Upper lobe of left lung (tissue), 6 donors: Measurements from ENCODE around the gene TMEM221. TPM values are rescaled to one million over a fixed set of nuclear protein-coding genes. Genes with fewer than 3 reads are reported as not detected.
A peak's percentile ranks its signal among the peaks of the same experiment; 100 is the strongest.

Source experiments
- ATAC-seq, 2 donors: fragments of 200-7000 bp; cut with Tn5 transposase; one replicate each; pipeline ENCODE4 v1.9.1; 2022; ENCODE audit warnings: mild to moderate bottlenecking in 2 of 2, moderate library complexity in 2 of 2; ENCODE audit not compliant: low FRiP score in 2 of 2
- DNase-seq, 2 donors: peaks; one replicate each; pipeline ENCODE4 v3.0.0-alpha.2; 2019 to 2020
- H3K27ac ChIP-seq, 4 donors: fragments of 200-600 bp; sonication (generic); one replicate each; pipeline ENCODE4 v1.5.1; 2016 to 2019
- H3K27me3 ChIP-seq, 4 donors: fragments of 200-600 bp; sonication (generic); one replicate each; pipeline ENCODE4 v1.5.1; 2017 to 2019
- H3K36me3 ChIP-seq, 4 donors: fragments of 200-600 bp; sonication (generic); one replicate each; pipeline ENCODE4 v1.5.1; 2016 to 2019
- H3K4me1 ChIP-seq, 4 donors: fragments of 200-600 bp; sonication (generic); one replicate each; pipeline ENCODE4 v1.5.1; 2018 to 2019
- H3K4me3 ChIP-seq, 4 donors: fragments of 200-600 bp; sonication (generic); one replicate each; pipeline ENCODE4 v1.5.1; 2017 to 2019; ENCODE audit warnings: mild to moderate bottlenecking in 2 of 4, moderate library complexity in 1 of 4
- H3K9me3 ChIP-seq, 4 donors: fragments of 200-600 bp; sonication (generic); one replicate each; pipeline ENCODE4 v1.5.1; 2018 to 2019
- CTCF ChIP-seq, 6 experiments: fragments of 450-650 bp in 4 of 6; fragments of 200-600 bp in 2 of 6; sonication (generic) in 2 of 6; IDR thresholded peaks; one replicate each; pipeline ENCODE4 v1.5.1; 2016 to 2019; ENCODE audit warnings: antibody characterized with exemption in 6 of 6
- EP300 ChIP-seq, 4 donors: sonication (generic); formaldehyde crosslinking; IDR thresholded peaks; one replicate each; pipeline ENCODE4 v1.5.1; 2017; ENCODE audit warnings: antibody characterized with exemption in 4 of 4, control low read depth in 2 of 4
- POLR2A ChIP-seq, 4 donors: fragments of 450-650 bp; IDR thresholded peaks; one replicate each; pipeline ENCODE4 v1.5.1; 2016 to 2017; ENCODE audit warnings: antibody characterized with exemption in 4 of 4, mild to moderate bottlenecking in 2 of 4
- POLR2AphosphoS5 ChIP-seq, 2 donors: sonication (generic); formaldehyde crosslinking; IDR thresholded peaks; one replicate each; pipeline ENCODE4 v1.5.1; 2017; ENCODE audit warnings: antibody characterized with exemption in 2 of 2
- WGBS, 2 donors: methylation state at CpG; one replicate each; pipeline ENCODE4 v1.1.5; 2017 to 2018; 5-methylcytosine and 5-hydroxymethylcytosine counted together
- total RNA-seq, 6 donors: library from RNA; depleted of rRNA in 4 of 6; stranded (reverse); fragments of >200 nt in 4 of 6; gene quantifications; one replicate each; pipeline versions ENCODE4 v1.1.0 to v1.2.1, GENCODE V29; 2016 to 2021
- donor health status: DM: no; HTN: no; CAD: no; lungs with moderate emphysema.
- donor health status: DM: no; HTN: yes; CAD: no; lungs with severe emphysema.

TMEM221 gene
- total RNA-seq, 6 donors from 2014 or later, result 0.14 TPM; not detected in 5

GRCh38 chr19:17473041-17473440 is 24.6 kb upstream of the TMEM221 start:
- TF ChIP-seq POLR2AphosphoS5 (IDR thresholded peaks at IDR 0.05) (no peak), CTCF (IDR thresholded peaks at IDR 0.05) (no peak), POLR2A (IDR thresholded peaks at IDR 0.05) (no peak), EP300 (IDR thresholded peaks at IDR 0.05) (no peak)
- H3K27me3 ChIP-seq, result no peaks in the 10 kb centered on the region
- no peaks in the 10 kb centered on the region for H3K36me3 ChIP-seq
- DNase-seq, result peak in 1 of 2 donors; percentile 35
- no peak for ATAC-seq
- WGBS, 2 donors, result 70 to 86% methylated on average over 9 of the region's 9 CpGs
- H3K9me3 ChIP-seq, result no peaks in the 10 kb centered on the region
- peak overlapping the region in 2 of 4 donors; percentile 18 to 57 for H3K27ac ChIP-seq
- peaks cover 32 to 59% (median 41%) of the 10 kb centered on the region in 4 donors for H3K4me1 ChIP-seq
- no peak overlapping the region for H3K4me3 ChIP-seq

GRCh38 chr19:17471410-17472125 is 23.1 kb upstream of the TMEM221 start:
- WGBS, 2 donors, result 68 to 74% methylated on average over 9 to 12 of the region's 12 CpGs
- no peak for TF ChIP-seq CTCF (IDR thresholded peaks at IDR 0.05)
- no peak for TF ChIP-seq EP300 (IDR thresholded peaks at IDR 0.05)
- TF ChIP-seq POLR2A (IDR thresholded peaks at IDR 0.05), result no peak
- no peak for TF ChIP-seq POLR2AphosphoS5 (IDR thresholded peaks at IDR 0.05)
- H3K36me3 ChIP-seq, result no peaks in the 10 kb centered on the region
- DNase-seq, result peak in 1 of 2 donors; percentile 62
- peak overlapping the region in 1 of 4 donors; percentile 87 for H3K27ac ChIP-seq
- ATAC-seq, result no peak
- peaks cover 32 to 65% (median 41%) of the 10 kb centered on the region in 4 donors for H3K4me1 ChIP-seq
- no peaks in the 10 kb centered on the region for H3K9me3 ChIP-seq
- no peaks in the 10 kb centered on the region for H3K27me3 ChIP-seq
- peak overlapping the region in 3 of 4 donors; percentile 91 to 98 (median 97) for H3K4me3 ChIP-seq

GRCh38 chr19:17470068-17470841 is 21.8 kb upstream of the TMEM221 start, which contains the start of gene SLC27A1:
SLC27A1 (plus strand) TSS chr19:17470524; CDS start chr19:17470541, 17 bp downstream.
- no peaks in the 10 kb centered on the region for H3K27me3 ChIP-seq
- peaks cover 27 to 61% (median 35%) of the 10 kb centered on the region in 4 donors for H3K4me1 ChIP-seq
- H3K36me3 ChIP-seq, result no peaks in the 10 kb centered on the region
- H3K9me3 ChIP-seq, result no peaks in the 10 kb centered on the region
- H3K4me3 ChIP-seq, result peak within 1 kb of the TSS; percentile 91 to 98 (median 96)
- H3K27ac ChIP-seq, result peak within 1 kb of the TSS; percentile 70 to 90 (median 86)
- ATAC-seq (peak; percentile 96 to 97), DNase-seq (peak; percentile 97 to 99)
- 0 to 2% methylated on average over 15 to 33 of the region's 67 CpGs for WGBS, 2 donors
- TF ChIP-seq POLR2A (IDR thresholded peaks at IDR 0.05), result peak in 1 of 4 donors; percentile 71
- TF ChIP-seq CTCF (IDR thresholded peaks at IDR 0.05), result no peak
- TF ChIP-seq EP300 (IDR thresholded peaks at IDR 0.05), result no peak
- TF ChIP-seq POLR2AphosphoS5 (IDR thresholded peaks at IDR 0.05), result peak in 1 of 2 donors; percentile 32

GRCh38 chr19:17469481-17470067 is 21.1 kb upstream of the TMEM221 start:
- 0 to 2% methylated on average over 4 to 20 of the region's 31 CpGs for WGBS, 2 donors
- TF ChIP-seq POLR2AphosphoS5 (IDR thresholded peaks at IDR 0.05) (no peak), EP300 (IDR thresholded peaks at IDR 0.05) (peak in 1 of 4 donors; percentile 14), CTCF (IDR thresholded peaks at IDR 0.05) (peak in 1 of 6 experiments; percentile 7)
- peaks cover 23 to 55% (median 31%) of the 10 kb centered on the region in 4 donors for H3K4me1 ChIP-seq
- peak overlapping the region; percentile 70 to 90 (median 86) for H3K27ac ChIP-seq
- no peaks in the 10 kb centered on the region for H3K27me3 ChIP-seq
- DNase-seq (peak; percentile 94 to 97), ATAC-seq (peak; percentile 89 to 95)
- H3K9me3 ChIP-seq, result no peaks in the 10 kb centered on the region
- H3K4me3 ChIP-seq, result peak overlapping the region; percentile 91 to 98 (median 96)
- no peaks in the 10 kb centered on the region for H3K36me3 ChIP-seq
